GM12865 (cell line): ENCODE data around the gene SMCO3.
A peak's percentile ranks its signal among the peaks of the same experiment; 100 is the strongest.

ENCODE experiments used
- DNase-seq: peaks from one replicate; pipeline ENCODE4 v3.0.0; 2010; ENCODE audit warnings: low read depth
- H3K4me3 ChIP-seq: 2 replicates; pipeline ENCODE4 v1.5.1; 2011; ENCODE audit warnings: mild to moderate bottlenecking, low read depth, low read length, control low read depth
- TF ChIP-seq, protein P1 (sequence below): IDR thresholded peaks from 2 replicates; pipeline ENCODE4 v1.5.1; 2011; ENCODE audit warnings: low read length, control low read depth, low read depth, inconsistent platforms; ENCODE audit not compliant: insufficient read depth; ENCODE audit errors: missing control alignments

The SMCO3 gene

DNA sequence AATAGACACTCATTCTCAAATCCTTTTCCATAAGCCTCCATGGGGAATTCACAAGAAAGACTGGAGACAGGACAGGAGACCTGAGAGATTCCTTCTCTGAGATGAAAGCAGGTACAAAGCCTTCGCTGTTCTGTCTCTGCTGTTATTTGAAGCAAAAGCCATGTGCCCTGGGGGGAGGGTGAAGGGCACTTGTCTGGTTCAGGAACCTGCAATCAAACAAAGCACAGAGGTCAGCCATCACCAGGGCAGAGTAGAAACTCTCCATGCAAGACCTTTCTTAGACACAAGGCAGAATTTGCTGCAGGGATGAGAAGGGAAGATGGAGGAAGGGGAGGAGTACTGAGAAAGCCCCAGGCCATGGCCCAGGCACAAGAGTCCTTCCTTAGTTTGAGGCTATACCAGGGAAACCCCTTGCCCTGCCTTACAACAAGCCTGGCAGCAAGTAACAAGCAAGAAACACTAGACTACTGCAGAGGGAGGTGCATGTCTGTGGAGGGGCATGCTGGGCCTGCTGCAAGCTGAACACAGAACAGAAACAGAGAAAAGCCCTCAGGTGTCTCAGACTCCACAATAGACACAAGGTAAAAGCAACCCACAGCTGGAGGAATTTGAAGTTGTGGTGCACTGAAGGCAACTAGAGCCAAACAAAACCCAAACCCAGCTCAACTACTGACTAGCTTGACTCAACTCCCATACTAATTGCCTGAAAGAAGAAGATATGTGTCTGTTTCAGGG is 37.1 kb upstream of the SMCO3 start:
- no peak overlapping the region for H3K4me3 ChIP-seq
- DNase-seq = peak; percentile 69
- TF ChIP-seq, protein P1, sequence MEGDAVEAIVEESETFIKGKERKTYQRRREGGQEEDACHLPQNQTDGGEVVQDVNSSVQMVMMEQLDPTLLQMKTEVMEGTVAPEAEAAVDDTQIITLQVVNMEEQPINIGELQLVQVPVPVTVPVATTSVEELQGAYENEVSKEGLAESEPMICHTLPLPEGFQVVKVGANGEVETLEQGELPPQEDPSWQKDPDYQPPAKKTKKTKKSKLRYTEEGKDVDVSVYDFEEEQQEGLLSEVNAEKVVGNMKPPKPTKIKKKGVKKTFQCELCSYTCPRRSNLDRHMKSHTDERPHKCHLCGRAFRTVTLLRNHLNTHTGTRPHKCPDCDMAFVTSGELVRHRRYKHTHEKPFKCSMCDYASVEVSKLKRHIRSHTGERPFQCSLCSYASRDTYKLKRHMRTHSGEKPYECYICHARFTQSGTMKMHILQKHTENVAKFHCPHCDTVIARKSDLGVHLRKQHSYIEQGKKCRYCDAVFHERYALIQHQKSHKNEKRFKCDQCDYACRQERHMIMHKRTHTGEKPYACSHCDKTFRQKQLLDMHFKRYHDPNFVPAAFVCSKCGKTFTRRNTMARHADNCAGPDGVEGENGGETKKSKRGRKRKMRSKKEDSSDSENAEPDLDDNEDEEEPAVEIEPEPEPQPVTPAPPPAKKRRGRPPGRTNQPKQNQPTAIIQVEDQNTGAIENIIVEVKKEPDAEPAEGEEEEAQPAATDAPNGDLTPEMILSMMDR = no peak

DNA sequence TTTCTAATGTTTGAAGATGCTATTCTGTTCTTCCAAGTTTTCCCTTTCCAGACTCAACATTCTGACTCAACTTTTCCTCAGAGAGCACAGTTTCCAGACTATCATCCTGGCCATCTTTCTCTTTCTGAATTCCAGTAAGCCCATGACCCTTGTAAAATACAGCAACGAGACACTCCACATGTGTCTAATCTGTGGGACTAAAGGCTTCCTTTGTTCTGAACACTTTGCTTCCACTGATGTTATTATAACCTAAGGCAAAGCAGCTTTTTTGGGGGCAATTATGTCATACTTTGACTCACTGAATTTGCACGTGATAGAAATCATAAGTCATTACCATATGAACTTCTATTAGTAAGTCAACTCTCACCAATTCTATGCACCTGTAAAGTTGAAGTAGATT is 35.7 kb upstream of the SMCO3 start:
- no peak overlapping the region for H3K4me3 ChIP-seq
- TF ChIP-seq, protein P1 = no peak
- no peak for DNase-seq

DNA sequence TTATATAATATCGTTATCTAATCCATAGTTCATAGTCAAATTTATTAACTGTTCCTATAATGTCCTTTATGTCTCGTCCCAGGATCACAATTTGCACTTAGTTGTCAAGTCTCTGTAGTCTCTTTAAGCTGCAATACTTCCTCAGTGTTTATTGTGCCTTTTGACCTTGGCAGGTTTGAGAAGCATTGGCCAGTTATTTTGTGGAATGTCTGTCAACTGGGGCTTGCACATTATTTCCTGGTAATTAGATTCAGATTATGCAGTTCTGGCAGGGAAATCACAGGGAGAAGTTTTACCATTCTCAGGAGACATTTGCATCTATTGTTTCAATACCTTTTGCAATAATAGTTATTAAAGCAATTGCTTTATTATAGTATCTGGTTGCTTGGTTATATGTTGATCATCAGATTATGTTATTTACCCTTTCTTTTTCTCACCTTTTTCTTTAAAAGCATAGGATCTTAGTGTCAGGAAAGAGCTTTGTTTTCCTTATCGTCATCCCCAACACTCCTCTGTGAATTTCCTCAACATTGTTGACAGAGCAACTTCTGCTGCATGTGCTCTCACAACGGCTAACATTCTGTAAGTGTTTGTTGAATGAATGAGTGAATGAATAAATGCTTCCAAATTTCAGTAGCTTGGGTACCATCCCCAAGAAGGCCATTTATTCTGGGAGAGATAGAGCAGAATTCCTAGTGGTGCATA is 33.0 kb upstream of the SMCO3 start:
- TF ChIP-seq, protein P1 = no peak
- H3K4me3 ChIP-seq = no peak overlapping the region
- DNase-seq = no peak

DNA sequence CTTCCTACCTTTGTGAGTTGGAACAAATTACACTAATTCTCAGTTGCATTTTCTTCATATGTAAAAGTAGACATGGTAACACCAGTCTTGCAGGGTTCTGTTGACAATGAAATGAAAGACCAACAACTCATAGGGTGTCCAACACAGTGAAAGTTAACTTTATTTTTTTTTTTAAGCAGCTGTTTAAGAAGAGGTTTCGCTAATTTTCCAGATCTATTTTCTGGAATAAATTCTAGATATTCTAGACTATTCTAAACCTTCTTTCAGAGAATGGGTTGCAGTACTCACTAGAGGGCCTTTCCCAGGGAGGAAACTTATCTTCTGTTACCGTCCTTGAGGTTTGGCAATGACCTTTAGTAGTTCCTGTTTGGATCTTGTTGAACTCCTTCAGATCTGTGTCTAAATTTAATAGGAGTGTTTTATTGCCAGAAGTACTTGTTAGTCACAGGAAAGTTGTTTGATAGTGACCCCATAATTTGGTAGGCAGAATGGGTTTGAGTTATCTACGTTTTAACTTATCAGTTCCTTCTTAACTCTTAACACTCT is 32.1 kb upstream of the SMCO3 start:
- H3K4me3 ChIP-seq = no peak overlapping the region
- no peak for DNase-seq
- TF ChIP-seq, protein P1 = no peak

DNA sequence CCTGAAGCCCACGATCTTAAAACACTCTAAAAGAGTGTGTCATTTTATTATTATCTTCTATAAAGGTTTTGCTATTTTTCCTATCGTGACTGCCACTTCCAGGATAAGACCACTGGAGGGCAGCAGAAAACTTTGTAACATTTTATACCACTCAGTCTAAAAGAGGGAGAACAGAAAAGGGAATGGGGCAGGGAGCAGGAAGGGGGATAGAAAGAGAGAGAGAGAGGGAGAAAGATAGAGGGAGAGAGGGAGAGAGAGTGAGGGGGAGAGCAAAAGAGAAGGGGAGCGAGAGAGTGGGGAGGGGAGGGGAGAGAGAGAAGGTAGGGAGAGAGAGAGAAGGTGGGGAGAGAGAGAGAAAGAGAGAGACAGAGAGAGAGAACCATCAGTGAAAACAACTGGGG is 31.4 kb upstream of the SMCO3 start:
- H3K4me3 ChIP-seq = no peak overlapping the region
- DNase-seq = peak; percentile 57
- TF ChIP-seq, protein P1 = peak; percentile 57

DNA sequence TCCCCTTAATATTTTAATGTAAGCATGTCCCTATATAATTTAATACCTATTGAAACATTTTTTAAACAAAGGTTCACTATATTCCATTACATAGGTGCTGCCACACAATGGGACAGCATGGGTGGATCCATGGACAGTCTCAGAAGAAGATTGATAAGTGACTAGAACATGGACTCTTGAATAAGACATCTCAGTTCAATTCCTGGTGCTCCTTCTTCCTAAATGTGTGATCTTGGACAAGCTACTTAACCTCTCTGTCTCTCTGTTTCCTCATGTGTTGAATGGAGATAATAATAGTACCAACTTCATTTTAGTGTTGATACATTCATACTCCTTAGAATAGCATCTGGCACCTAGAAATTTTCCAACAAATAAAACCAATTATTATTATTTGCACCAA is 30.4 kb upstream of the SMCO3 start:
- TF ChIP-seq, protein P1 = no peak
- no peak for DNase-seq
- no peak overlapping the region for H3K4me3 ChIP-seq
